Heart right ventricle (tissue), 16 donors: ENCODE measurements around the gene TSPAN8. TPM values are rescaled to one million over a fixed set of nuclear protein-coding genes. Genes with fewer than 3 reads are reported as not detected.

Source experiments
- ATAC-seq, 8 donors: fragments of 200-7000 bp; cut with Tn5 transposase; one replicate each; pipeline ENCODE4 v1.9.1; 2020; ENCODE audit warnings: mild to moderate bottlenecking in 8 of 8, moderate library complexity in 8 of 8, moderate number of reproducible peaks in 1 of 8
- DNase-seq, 2 donors: peaks; one replicate each; pipeline ENCODE4 v3.0.0-alpha.2; 2020
- H3K27ac ChIP-seq, 10 donors: fragments of 200-600 bp; sonication (generic) in 2 of 10; one replicate each; pipeline versions ENCODE4 v1.5.0 to v1.8.0; 2020 to 2022; ENCODE audit warnings: mild to moderate bottlenecking in 3 of 10
- H3K27me3 ChIP-seq, 7 donors: fragments of 200-600 bp; one replicate each; pipeline ENCODE4 v1.8.0; 2021 to 2022; ENCODE audit warnings: mild to moderate bottlenecking in 2 of 7
- H3K36me3 ChIP-seq, 9 donors: fragments of 200-600 bp; sonication (generic) in 1 of 9; one replicate each; pipeline versions ENCODE4 v1.5.0 to v1.8.0; 2020 to 2022; ENCODE audit warnings: mild to moderate bottlenecking in 2 of 9
- H3K4me1 ChIP-seq, 9 donors: fragments of 200-600 bp; sonication (generic) in 1 of 9; one replicate each; pipeline versions ENCODE4 v1.5.0 to v1.8.0; 2020 to 2022; ENCODE audit warnings: mild to moderate bottlenecking in 4 of 9
- H3K4me3 ChIP-seq, 10 donors: fragments of 200-600 bp; sonication (generic) in 2 of 10; one replicate each; pipeline versions ENCODE4 v1.5.0 to v1.8.0; 2020 to 2022; ENCODE audit warnings: mild to moderate bottlenecking in 7 of 10, moderate library complexity in 2 of 10
- H3K9me3 ChIP-seq, 11 donors: fragments of 200-600 bp in 10 of 11; sonication (generic) in 2 of 11; one replicate each; pipeline versions ENCODE4 v1.5.0 to v1.8.0; 2013 to 2022; ENCODE audit warnings: mild to moderate bottlenecking in 2 of 11, control low read depth in 1 of 11, moderate library complexity in 1 of 11
- WGBS, 2 donors: extraction: QIAGEN DNeasy Blood & Tissue Kit; methylation state at CpG; one replicate each; pipeline ENCODE4 v1.1.7; 2013; ENCODE audit warnings: inconsistent platforms in 1 of 2; 5-methylcytosine and 5-hydroxymethylcytosine counted together
- intact Hi-C, 10 donors: fragments of 100-400 bp; cut with DNase I; formaldehyde crosslinking; loops; one replicate each; pipeline versions ENCODE4 v1.11.1 to v1.14.2; 2022
- polyA plus RNA-seq, 2 donors: library from polyadenylated mRNA; stranded (reverse); fragments of 200-250 nt; gene quantifications; one replicate each; pipeline ENCODE4 v1.2.3, GENCODE V29; 2013
- total RNA-seq, 10 donors: library from RNA; stranded (reverse); fragmentation: NEBNext Ultra II Directional in 3 of 10; extraction: Animal tissue kit (Norgen Biotek cat#: 25700) in 3 of 10; gene quantifications; one replicate each; pipeline versions ENCODE4 v1.2.1 to v1.2.4, GENCODE V29; 2021 to 2023
- TF ChIP-seq, protein P1 (sequence below), 9 donors: fragments of 200-600 bp; sonication (generic) in 2 of 9; IDR thresholded peaks; one replicate each; pipeline versions ENCODE4 v1.5.0 to v1.8.0; 2021 to 2022; ENCODE audit warnings: antibody characterized with exemption in 9 of 9, mild to moderate bottlenecking in 5 of 9, moderate library complexity in 1 of 9
- donor health status: Arrhythmogenic right ventricular cardiomyopathy.
- donor health status: ischemic (EF 13 %, LVEDD 7.1; RV severe dilation, severe dysfunction).
- donor health status: healthy with polysubstance abuse.
- donor health status: DM: no; HTN: yes; CAD: no.
- donor health status: DM: no; HTN: no; CAD: no.
- donor health status: ischemic (EF 25% LVEDD 6.9; RV normal size, moderate dysfunction).
- donor health status: ischemic (EF 25% LVEDD 5.7; RV mildly dilated, moderate dysfunction).
- donor health status: healthy.
- donor health status: DM: yes; HTN: yes; CAD: no.
- donor health status: Ischemic cardiomyopathy.
- donor health status: ischemic (EF 35%, LVEDD 5.7; RV mildly dilated, moderate dysfunction).
- donor health status: nonischemic (EF 11% LVEDD 7.7; RV severe dilation, severe dysfunction).
- donor health status: DM: yes; HTN: yes; CAD: no.
- donor health status: PGD.
- donor health status: ischemic (EF 29% LVEDD 5.4; RV normal size, mild dysfunction).
- donor health status: nonischemic (EF 23%, LVEDD 6.1; RV moderate dilation, normal function).

The TSPAN8 gene
- total and polyA plus RNA-seq, 12 donors, result 0.09 to 0.75 (median 0.38) TPM; not detected in 6

DNA sequence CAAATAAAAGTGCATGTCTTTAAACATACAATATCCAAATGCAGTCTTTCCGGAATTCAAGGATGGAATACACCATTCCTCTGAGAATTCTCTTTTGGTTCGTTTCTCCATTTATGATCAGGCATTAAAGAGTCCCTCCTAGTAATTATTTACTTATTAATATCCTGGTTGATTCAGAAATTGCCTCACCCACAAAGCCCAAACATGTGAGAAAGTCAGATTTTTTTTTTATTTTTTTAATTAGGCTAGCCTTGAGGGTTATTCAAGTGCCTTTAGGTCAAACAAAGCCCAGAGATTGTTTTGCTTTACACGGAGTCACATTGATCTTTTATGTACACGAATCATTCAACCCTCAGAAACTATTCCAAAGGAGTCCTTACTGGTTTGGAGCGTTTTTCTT lies 6.4 kb upstream of the TSPAN8 start:
- intact Hi-C loops, result no loop called here

DNA sequence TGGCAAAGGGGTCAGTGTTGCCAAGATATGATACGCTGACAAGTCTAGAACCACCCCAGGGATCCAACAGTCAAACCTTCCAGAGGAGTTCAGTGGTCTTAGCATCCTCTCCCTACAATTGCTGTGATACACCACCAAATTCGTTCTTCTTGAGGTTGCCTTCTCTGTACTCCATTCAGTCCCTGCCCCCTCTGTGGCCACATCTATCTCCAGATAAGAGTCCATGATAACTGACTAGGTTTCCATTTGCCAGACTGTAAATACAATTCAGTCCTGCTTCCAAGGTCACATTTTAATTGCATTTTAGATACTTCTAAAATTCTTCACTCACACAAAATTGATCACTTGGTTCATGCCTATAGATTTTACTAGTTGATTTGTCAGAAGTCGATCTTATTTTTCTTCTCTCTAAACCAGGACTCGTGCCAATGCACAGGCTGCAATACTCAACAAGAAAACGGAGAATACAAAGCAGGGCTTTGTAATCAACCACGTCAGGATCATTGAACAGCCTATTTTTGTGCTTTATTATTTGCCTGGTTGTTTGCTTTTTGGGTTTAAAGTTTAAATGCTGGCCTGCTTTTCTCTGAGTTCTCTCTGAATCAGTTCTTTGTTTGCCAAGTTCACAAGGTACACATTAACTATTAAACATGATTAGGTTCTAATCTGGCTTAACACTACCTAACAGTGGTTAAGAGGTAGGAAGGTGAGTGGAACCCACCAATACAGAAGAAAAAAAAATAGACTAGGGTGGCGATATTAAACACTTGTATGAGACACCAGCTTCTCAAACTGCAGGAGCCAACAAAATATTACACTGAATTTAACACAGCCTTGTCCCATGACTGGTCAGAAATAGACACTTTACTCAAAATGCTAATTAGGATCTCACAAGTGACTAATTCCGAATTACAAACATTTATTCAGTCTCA lies 5.3 kb upstream of the TSPAN8 start:
- TF ChIP-seq, protein P1, sequence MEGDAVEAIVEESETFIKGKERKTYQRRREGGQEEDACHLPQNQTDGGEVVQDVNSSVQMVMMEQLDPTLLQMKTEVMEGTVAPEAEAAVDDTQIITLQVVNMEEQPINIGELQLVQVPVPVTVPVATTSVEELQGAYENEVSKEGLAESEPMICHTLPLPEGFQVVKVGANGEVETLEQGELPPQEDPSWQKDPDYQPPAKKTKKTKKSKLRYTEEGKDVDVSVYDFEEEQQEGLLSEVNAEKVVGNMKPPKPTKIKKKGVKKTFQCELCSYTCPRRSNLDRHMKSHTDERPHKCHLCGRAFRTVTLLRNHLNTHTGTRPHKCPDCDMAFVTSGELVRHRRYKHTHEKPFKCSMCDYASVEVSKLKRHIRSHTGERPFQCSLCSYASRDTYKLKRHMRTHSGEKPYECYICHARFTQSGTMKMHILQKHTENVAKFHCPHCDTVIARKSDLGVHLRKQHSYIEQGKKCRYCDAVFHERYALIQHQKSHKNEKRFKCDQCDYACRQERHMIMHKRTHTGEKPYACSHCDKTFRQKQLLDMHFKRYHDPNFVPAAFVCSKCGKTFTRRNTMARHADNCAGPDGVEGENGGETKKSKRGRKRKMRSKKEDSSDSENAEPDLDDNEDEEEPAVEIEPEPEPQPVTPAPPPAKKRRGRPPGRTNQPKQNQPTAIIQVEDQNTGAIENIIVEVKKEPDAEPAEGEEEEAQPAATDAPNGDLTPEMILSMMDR (IDR thresholded peaks at IDR 0.05), result no peak

More for the DNA sequence above, 6.4 kb upstream of the TSPAN8 start:
- ATAC-seq (no peak), DNase-seq (no peak)
- Histone ChIP-seq H3K27me3 (no peaks in the 10 kb centered on the region), H3K4me3 (no peak overlapping the region), H3K9me3 (peaks cover 0 to 11% (median 0%) of the 10 kb centered on the region in 11 donors), H3K36me3 (no peaks in the 10 kb centered on the region), H3K27ac (no peak overlapping the region), H3K4me1 (no peaks in the 10 kb centered on the region)
- WGBS, 2 donors, result 70 to 77% methylated on average over 5 of the region's 5 CpGs
- TF ChIP-seq, protein P1 (IDR thresholded peaks at IDR 0.05), result no peak

DNA sequence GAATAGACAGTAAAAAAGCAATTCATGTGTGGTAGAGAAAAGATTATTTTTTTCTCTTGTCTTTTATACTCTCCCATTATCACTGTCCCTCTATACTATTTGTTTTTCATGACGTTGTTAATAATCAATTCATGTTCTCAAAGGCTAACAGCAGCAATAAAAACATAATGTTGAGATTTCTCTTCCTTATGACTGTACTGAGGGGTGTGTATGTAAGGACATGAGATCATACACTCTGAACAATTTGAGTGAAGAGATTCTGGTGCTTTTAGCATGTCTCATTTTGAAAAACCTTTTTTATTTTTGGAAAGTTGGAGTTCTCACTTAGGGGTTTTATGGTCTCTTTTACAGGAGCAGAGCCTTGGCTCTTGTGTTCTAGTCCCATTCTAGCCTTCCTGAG lies 3.8 kb upstream of the TSPAN8 start:
- no peak overlapping the region for H3K27ac ChIP-seq
- no peaks in the 10 kb centered on the region for H3K27me3 ChIP-seq
- peaks cover 0 to 9% (median 0%) of the 10 kb centered on the region in 9 donors for H3K4me1 ChIP-seq
- H3K36me3 ChIP-seq, result no peaks in the 10 kb centered on the region
- WGBS, 2 donors, result 67 to 74% methylated on average over 1 of the region's 1 CpG
- H3K9me3 ChIP-seq, result peaks cover 0 to 2% (median 0%) of the 10 kb centered on the region in 11 donors
- ATAC-seq (no peak), DNase-seq (no peak)
- TF ChIP-seq, protein P1 (IDR thresholded peaks at IDR 0.05), result no peak
- intact Hi-C loops, result no loop called here
- H3K4me3 ChIP-seq, result no peak overlapping the region

More for the DNA sequence above, 5.3 kb upstream of the TSPAN8 start:
- Histone ChIP-seq H3K4me3 (no peak overlapping the region), H3K27ac (no peak overlapping the region), H3K4me1 (peaks cover 0 to 6% (median 0%) of the 10 kb centered on the region in 9 donors), H3K9me3 (peaks cover 0 to 5% (median 0%) of the 10 kb centered on the region in 11 donors), H3K36me3 (no peaks in the 10 kb centered on the region), H3K27me3 (no peaks in the 10 kb centered on the region)
- 78 to 80% methylated on average over 8 of the region's 8 CpGs for WGBS, 2 donors
- DNase-seq (no peak), ATAC-seq (no peak)
- intact Hi-C loops, result no loop called here

DNA sequence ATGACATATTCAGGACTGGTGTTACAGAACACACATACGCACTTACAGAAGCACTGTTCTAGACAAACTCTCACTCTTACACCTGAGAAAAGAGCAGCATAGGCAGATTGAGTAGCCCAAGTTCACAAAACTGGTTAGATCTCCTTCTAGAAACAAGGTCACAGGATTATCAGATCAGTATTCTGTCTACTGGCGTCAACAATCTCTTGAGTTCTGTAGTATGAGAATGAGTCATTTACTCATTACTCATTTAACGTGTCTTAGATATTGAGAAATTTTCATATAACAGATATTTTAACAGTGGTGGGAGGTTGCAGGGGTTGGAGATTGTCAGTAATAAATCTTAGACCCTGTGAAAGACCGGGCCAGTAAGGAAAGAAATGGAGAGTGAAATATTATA lies 2.8 kb upstream of the TSPAN8 start:
- no peaks in the 10 kb centered on the region for H3K36me3 ChIP-seq
- H3K27me3 ChIP-seq, result no peaks in the 10 kb centered on the region
- DNase-seq, result no peak
- 89 to 93% methylated on average over 4 of the region's 4 CpGs for WGBS, 2 donors
- peaks cover 0 to 2% (median 0%) of the 10 kb centered on the region in 11 donors for H3K9me3 ChIP-seq
- no peak overlapping the region for H3K4me3 ChIP-seq
- TF ChIP-seq, protein P1 (IDR thresholded peaks at IDR 0.05), result no peak
- no peak for ATAC-seq
- intact Hi-C loops, result no loop called here
- peaks cover 0 to 9% (median 0%) of the 10 kb centered on the region in 9 donors for H3K4me1 ChIP-seq
- H3K27ac ChIP-seq, result no peak overlapping the region
